HepG2 (cell line): Measurements from ENCODE around the gene SDK1. TPM values are rescaled to one million over a fixed set of nuclear protein-coding genes. Genes with fewer than 3 reads are reported as not detected.

Experiments
- ATM ChIP-seq: fragments of 450-650 bp; IDR thresholded peaks from 2 replicates; pipeline ENCODE4 v1.7.1; 2017; ENCODE audit warnings: mild to moderate bottlenecking, borderline replicate concordance
- MAFK ChIP-seq, 2 experiments: IDR thresholded peaks in 1 of 2; conservative IDR thresholded peaks in 1 of 2; 2 replicates each; pipeline ENCODE4 v1.6.1; 2011; ENCODE audit warnings: improper control_type of control experiment in 2 of 2, low read length in 2 of 2
- MBNL3 ChIP-seq: fragments of 250-450 bp; sonication (Bioruptor Pico); conservative IDR thresholded peaks from 2 replicates; pipeline ENCODE4 v1.8.0; 2022; ENCODE audit warnings: mild to moderate bottlenecking, inconsistent platforms
- NKX3-1 ChIP-seq: sonication (generic); formaldehyde crosslinking; IDR thresholded peaks from 2 replicates; pipeline ENCODE4 v1.5.0; 2020; ENCODE audit warnings: missing genetic modification reagents
- RARG ChIP-seq: sonication (generic); formaldehyde crosslinking; IDR thresholded peaks from 2 replicates; pipeline ENCODE4 v1.4.0; 2020; ENCODE audit warnings: low read depth, mild to moderate bottlenecking, missing genetic modification reagents
- SMAD9 ChIP-seq: sonication (generic); formaldehyde crosslinking; IDR thresholded peaks from 2 replicates; pipeline ENCODE4 v1.5.1; 2020; ENCODE audit warnings: mild to moderate bottlenecking, missing genetic modification reagents
- TMF1 ChIP-seq: sonication (generic); formaldehyde crosslinking; IDR thresholded peaks from 2 replicates; pipeline ENCODE4 v1.8.1; 2022; ENCODE audit warnings: low read depth, missing genetic modification reagents
- YEATS2 ChIP-seq: sonication (generic); formaldehyde crosslinking; IDR thresholded peaks from 2 replicates; pipeline ENCODE4 v1.4.0; 2020; ENCODE audit warnings: missing genetic modification reagents, borderline replicate concordance
- ZNF136 ChIP-seq: sonication (generic); formaldehyde crosslinking; IDR thresholded peaks from 2 replicates; pipeline ENCODE4 v1.8.1; 2022; ENCODE audit warnings: low read depth, mild to moderate bottlenecking, moderate library complexity, missing genetic modification reagents
- ZNF138 ChIP-seq: sonication (generic); formaldehyde crosslinking; IDR thresholded peaks from 2 replicates; pipeline ENCODE4 v1.5.0; 2020; ENCODE audit warnings: mild to moderate bottlenecking, low read depth, missing genetic modification reagents
- ZNF180 ChIP-seq: sonication (generic); formaldehyde crosslinking; IDR thresholded peaks from 2 replicates; pipeline ENCODE4 v1.4.0; 2020; ENCODE audit warnings: low read depth, missing genetic modification reagents, borderline replicate concordance
- ZNF282 ChIP-seq: fragments of 450-650 bp; IDR thresholded peaks from 2 replicates; pipeline ENCODE4 v1.6.1; 2018; ENCODE audit not compliant: partially characterized antibody
- ZNF563 ChIP-seq: sonication (generic); formaldehyde crosslinking; IDR thresholded peaks from 2 replicates; pipeline ENCODE4 v1.8.0; 2022; ENCODE audit warnings: mild to moderate bottlenecking, moderate library complexity, missing genetic modification reagents
- ZNF75D ChIP-seq: sonication (generic); formaldehyde crosslinking; IDR thresholded peaks from 2 replicates; pipeline ENCODE4 v1.8.1; 2023; ENCODE audit warnings: missing genetic modification reagents, mild to moderate bottlenecking, borderline replicate concordance
- polyA plus RNA-seq, 8 experiments: library from polyadenylated mRNA; depleted of rRNA in 3 of 8; stranded (reverse) in 7 of 8; unstranded in 1 of 8; fragments of >200 nt; fragmentation: Illumina TruSeq in 4 of 8; extraction: Trizol in 4 of 8; gene quantifications; 2 replicates each; pipeline versions ENCODE4 v1.2.1 to v1.2.3, GENCODE V29; 2011 to 2016; ENCODE audit warnings: low read depth in 4 of 8, missing spikeins in 1 of 8, mixed read lengths in 1 of 8; ENCODE audit not compliant: insufficient read depth in 1 of 8
- total RNA-seq, 5 experiments: library from RNA; depleted of rRNA; stranded (reverse); fragments of >200 nt; fragmentation: Illumina TruSeq; extraction: Trizol; gene quantifications; 2 replicates each; pipeline ENCODE4 v1.2.3, GENCODE V29; 2016; ENCODE audit warnings: low read depth in 1 of 5
- TF ChIP-seq, protein P1 (sequence below): sonication (generic); formaldehyde crosslinking; conservative IDR thresholded peaks from 2 replicates; pipeline ENCODE4 v1.4.0; 2020; ENCODE audit warnings: mild to moderate bottlenecking, missing genetic modification reagents, moderate library complexity
- TF ChIP-seq, protein P2 (sequence below), 2 experiments: fragments of 450-650 bp in 1 of 2; sonication (generic) in 1 of 2; formaldehyde crosslinking; IDR thresholded peaks; 2 replicates each; pipeline versions ENCODE4 v1.5.0 to v1.8.0; 2020 to 2022; ENCODE audit warnings: mild to moderate bottlenecking in 1 of 2, missing genetic modification reagents in 1 of 2
- TF ChIP-seq, protein P3 (sequence below): sonication (generic); formaldehyde crosslinking; IDR thresholded peaks from 2 replicates; pipeline ENCODE4 v1.8.1; 2022; ENCODE audit warnings: low read depth, mild to moderate bottlenecking, missing genetic modification reagents
- TF ChIP-seq, protein P4 (sequence below): IDR thresholded peaks from 2 replicates; pipeline ENCODE4 v1.4.0; 2020; ENCODE audit warnings: mild to moderate bottlenecking, missing genetic modification reagents

Gene SDK1
- total and polyA plus RNA-seq, 2 of the 13 experiments (the other 11 are each of a cell fraction or from before 2014, with no cell fraction given) = 0.35 to 2.4 TPM

DNA sequence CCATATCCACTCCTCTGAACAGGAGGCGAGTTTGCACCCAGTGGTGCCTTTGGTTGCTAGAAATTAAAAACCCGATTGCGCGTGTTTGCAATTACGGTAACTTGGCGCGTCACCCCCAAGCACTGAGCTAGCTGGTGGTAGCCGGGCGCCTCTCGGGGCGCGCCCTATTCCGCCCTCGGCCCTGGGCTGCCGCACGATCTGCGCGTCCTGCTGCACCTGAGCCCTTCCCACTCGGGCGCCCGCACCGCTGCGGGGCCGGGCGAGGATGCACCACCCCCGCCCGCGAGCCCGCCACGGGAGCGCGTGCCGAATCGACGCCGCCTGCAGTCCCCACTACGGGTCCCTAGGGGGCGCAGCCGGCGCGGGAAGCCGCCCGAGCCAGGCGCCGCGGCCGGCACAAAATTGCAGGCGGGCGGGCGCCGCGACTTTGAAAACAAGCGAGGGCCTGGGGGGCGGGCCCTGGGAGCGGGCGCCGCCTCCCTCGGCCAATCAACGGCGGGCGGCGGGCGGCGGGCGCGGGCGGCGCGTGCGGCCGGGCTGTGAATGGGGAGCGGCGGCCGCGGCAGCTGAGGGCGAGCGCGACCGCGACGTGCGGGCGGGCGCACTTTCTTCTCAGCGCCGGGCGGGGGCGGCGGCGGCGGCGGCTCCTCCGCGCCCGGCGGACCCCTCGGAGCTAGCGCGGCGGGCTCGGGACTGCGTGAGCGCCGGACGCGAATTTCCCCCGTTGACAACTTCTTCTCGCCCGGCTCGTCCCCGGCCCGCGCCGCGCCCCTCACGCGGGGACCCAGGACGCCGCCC is at the start of gene SDK1 (continued):
- TF ChIP-seq, protein P1, sequence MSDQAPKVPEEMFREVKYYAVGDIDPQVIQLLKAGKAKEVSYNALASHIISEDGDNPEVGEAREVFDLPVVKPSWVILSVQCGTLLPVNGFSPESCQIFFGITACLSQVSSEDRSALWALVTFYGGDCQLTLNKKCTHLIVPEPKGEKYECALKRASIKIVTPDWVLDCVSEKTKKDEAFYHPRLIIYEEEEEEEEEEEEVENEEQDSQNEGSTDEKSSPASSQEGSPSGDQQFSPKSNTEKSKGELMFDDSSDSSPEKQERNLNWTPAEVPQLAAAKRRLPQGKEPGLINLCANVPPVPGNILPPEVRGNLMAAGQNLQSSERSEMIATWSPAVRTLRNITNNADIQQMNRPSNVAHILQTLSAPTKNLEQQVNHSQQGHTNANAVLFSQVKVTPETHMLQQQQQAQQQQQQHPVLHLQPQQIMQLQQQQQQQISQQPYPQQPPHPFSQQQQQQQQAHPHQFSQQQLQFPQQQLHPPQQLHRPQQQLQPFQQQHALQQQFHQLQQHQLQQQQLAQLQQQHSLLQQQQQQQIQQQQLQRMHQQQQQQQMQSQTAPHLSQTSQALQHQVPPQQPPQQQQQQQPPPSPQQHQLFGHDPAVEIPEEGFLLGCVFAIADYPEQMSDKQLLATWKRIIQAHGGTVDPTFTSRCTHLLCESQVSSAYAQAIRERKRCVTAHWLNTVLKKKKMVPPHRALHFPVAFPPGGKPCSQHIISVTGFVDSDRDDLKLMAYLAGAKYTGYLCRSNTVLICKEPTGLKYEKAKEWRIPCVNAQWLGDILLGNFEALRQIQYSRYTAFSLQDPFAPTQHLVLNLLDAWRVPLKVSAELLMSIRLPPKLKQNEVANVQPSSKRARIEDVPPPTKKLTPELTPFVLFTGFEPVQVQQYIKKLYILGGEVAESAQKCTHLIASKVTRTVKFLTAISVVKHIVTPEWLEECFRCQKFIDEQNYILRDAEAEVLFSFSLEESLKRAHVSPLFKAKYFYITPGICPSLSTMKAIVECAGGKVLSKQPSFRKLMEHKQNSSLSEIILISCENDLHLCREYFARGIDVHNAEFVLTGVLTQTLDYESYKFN (CRISPR knock-in tag) = no peak
- TF ChIP-seq TMF1 (CRISPR knock-in tag) (0 out of 2 replicates have a peak, but pooled peaks have one; percentile 30), ZNF136 (CRISPR knock-in tag) (no peak), ATM (no peak), ZNF75D (no peak), ZNF180 (CRISPR knock-in tag) (no peak), RARG (no peak), MAFK (conservative IDR thresholded peaks at IDR 0.05 in 1 of 2, IDR thresholded peaks at IDR 0.05 in 1 of 2; ENCODE audit: low read length in 2 of 2) (no peak), ZNF138 (CRISPR knock-in tag) (no peak), MBNL3 (CRISPR knock-in tag) (no peak), YEATS2 (CRISPR knock-in tag) (no peak), ZNF563 (CRISPR knock-in tag) (peak; percentile 77; the same call in 1 of the 2 replicates), SMAD9 (CRISPR knock-in tag) (no peak), ZNF282 (no peak), NKX3-1 (CRISPR knock-in tag) (no peak)
- TF ChIP-seq, protein P2, sequence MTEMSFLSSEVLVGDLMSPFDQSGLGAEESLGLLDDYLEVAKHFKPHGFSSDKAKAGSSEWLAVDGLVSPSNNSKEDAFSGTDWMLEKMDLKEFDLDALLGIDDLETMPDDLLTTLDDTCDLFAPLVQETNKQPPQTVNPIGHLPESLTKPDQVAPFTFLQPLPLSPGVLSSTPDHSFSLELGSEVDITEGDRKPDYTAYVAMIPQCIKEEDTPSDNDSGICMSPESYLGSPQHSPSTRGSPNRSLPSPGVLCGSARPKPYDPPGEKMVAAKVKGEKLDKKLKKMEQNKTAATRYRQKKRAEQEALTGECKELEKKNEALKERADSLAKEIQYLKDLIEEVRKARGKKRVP (CRISPR knock-in tag; IDR thresholded peaks at IDR 0.05) = no peak
- TF ChIP-seq, protein P3, sequence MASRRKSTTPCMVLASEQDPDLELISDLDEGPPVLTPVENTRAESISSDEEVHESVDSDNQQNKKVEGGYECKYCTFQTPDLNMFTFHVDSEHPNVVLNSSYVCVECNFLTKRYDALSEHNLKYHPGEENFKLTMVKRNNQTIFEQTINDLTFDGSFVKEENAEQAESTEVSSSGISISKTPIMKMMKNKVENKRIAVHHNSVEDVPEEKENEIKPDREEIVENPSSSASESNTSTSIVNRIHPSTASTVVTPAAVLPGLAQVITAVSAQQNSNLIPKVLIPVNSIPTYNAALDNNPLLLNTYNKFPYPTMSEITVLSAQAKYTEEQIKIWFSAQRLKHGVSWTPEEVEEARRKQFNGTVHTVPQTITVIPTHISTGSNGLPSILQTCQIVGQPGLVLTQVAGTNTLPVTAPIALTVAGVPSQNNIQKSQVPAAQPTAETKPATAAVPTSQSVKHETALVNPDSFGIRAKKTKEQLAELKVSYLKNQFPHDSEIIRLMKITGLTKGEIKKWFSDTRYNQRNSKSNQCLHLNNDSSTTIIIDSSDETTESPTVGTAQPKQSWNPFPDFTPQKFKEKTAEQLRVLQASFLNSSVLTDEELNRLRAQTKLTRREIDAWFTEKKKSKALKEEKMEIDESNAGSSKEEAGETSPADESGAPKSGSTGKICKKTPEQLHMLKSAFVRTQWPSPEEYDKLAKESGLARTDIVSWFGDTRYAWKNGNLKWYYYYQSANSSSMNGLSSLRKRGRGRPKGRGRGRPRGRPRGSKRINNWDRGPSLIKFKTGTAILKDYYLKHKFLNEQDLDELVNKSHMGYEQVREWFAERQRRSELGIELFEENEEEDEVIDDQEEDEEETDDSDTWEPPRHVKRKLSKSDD (CRISPR knock-in tag) = no peak
- TF ChIP-seq, protein P4, sequence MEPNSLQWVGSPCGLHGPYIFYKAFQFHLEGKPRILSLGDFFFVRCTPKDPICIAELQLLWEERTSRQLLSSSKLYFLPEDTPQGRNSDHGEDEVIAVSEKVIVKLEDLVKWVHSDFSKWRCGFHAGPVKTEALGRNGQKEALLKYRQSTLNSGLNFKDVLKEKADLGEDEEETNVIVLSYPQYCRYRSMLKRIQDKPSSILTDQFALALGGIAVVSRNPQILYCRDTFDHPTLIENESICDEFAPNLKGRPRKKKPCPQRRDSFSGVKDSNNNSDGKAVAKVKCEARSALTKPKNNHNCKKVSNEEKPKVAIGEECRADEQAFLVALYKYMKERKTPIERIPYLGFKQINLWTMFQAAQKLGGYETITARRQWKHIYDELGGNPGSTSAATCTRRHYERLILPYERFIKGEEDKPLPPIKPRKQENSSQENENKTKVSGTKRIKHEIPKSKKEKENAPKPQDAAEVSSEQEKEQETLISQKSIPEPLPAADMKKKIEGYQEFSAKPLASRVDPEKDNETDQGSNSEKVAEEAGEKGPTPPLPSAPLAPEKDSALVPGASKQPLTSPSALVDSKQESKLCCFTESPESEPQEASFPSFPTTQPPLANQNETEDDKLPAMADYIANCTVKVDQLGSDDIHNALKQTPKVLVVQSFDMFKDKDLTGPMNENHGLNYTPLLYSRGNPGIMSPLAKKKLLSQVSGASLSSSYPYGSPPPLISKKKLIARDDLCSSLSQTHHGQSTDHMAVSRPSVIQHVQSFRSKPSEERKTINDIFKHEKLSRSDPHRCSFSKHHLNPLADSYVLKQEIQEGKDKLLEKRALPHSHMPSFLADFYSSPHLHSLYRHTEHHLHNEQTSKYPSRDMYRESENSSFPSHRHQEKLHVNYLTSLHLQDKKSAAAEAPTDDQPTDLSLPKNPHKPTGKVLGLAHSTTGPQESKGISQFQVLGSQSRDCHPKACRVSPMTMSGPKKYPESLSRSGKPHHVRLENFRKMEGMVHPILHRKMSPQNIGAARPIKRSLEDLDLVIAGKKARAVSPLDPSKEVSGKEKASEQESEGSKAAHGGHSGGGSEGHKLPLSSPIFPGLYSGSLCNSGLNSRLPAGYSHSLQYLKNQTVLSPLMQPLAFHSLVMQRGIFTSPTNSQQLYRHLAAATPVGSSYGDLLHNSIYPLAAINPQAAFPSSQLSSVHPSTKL (CRISPR knock-in tag) = 0 out of 2 replicates have a peak, but pooled peaks have one; percentile 20
